Measurements from ENCODE around the gene HS3ST2.

Gene HS3ST2

DNA sequence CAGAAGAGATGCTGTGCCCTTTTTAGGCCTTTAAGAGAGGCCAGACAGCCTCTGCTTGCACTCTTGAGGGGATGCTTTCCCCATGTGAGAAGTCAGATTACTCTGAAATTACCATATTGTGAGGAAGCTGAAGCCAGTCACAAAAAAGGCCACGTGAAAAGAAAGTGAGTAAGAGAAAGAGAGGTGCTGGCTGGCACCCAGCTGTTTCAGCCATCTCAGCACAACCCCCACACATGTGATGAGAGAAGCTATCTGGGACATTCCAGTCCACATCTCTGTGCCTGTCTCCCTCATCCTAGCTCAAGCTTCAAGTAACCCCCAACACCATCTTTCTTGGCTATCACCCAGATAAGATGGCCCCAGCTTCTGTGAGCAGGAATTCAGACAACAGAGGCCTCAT is 131.4 kb downstream of the HS3ST2 start:
- Mint-ChIP-seq H3K4me1 (ENCODE audit: low read depth) (peaks cover 2% of the 10 kb centered on the region), H3K27me3 (ENCODE audit: low read depth) (peaks cover 28% of the 10 kb centered on the region), H3K9me3 (no peaks in the 10 kb centered on the region), H3K27ac (no peak overlapping the region), H3K36me3 (ENCODE audit: low read depth) (no peaks in the 10 kb centered on the region), H3K4me3 (no peak overlapping the region)

DNA sequence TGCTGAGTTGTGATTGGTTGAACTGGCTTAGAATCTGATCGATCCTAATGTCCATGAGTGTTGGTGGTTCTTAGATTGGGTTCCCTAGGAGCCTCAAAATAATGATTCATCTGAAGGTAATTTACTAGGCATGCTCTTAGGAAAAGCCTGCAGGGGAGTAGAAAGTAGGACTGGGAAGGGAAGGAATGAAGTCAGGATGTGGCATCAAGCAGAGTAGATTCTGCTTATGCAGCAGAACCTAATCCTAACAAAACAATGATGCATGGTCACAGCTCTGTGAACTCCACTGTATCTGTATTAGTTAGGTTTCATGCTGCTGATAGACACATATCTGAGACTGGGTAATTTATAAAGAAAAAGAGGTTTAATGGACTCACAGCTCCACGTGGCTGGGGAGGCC is 132.5 kb downstream of the HS3ST2 start:
- Mint-ChIP-seq H3K4me1 (ENCODE audit: low read depth) (peaks cover 2% of the 10 kb centered on the region), H3K27ac (no peak overlapping the region), H3K9me3 (no peaks in the 10 kb centered on the region), H3K27me3 (ENCODE audit: low read depth) (peaks cover 28% of the 10 kb centered on the region), H3K36me3 (ENCODE audit: low read depth) (no peaks in the 10 kb centered on the region), H3K4me3 (no peak overlapping the region)

DNA sequence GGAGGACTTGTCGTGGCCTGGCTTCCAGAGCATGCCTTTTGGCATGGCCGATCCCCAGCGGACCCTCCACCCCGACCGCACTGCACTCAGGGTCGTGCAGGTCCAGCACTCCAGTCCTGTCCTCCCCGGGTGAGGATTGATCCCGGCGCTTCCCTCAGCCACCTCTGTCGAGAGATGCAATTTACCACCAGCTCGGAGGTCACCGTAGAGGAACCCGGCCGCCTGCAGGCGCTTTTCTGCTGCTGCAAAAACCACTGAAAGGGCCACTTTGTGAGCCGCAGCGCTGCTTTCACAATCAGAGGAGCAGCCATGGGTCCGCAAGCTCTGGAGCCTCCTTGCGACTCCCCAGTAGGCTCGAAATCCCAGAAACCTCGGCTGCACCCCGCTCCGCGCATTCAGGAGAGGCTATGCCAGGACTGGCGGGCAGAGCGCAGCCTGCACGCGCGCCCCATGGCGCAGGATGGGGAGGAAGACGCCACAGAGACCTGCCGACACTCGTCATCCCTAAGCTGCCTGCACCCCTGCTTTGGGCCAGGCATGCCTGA is 134.2 kb downstream of the HS3ST2 start:
- Mint-ChIP-seq H3K36me3 (ENCODE audit: low read depth) (no peaks in the 10 kb centered on the region), H3K27me3 (ENCODE audit: low read depth) (peaks cover 28% of the 10 kb centered on the region), H3K9me3 (no peaks in the 10 kb centered on the region), H3K27ac (no peak overlapping the region), H3K4me3 (no peak overlapping the region), H3K4me1 (ENCODE audit: low read depth) (peaks cover 2% of the 10 kb centered on the region)

DNA sequence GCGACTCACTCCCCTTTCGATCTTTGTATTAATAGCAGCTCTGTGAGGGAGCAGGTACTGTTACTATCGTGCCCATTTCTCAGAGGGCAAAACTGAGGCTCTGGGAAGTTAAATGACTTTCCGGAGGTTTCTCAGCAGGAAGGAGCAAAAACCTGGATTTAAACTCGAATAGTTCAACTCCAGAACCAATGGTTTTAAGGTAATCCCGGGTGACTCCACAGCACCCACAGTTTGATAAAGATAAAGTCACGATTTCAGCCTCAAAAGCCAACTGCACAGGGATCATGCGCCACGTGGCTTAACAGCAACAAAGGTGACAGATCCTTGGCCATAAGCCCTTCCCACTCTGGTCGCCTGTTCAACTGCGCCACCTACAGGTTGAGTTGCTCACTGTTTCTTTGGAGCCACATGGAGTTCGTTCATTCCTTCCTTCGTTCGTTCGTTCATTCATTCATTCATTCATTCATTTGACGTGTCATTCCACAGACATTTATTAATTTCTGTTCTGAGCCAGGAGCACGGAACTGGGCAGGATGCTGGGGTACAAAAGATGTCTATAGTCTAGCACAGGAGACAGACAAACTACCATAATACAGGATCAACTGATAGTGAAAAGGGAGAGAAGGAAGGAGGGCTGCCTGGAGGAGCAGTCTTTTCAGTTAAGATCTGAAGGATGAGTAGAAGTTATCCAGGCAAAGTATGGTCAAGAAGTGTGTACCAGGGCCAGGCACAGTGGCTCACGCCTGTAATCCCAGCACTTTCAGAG is 134.8 kb downstream of the HS3ST2 start:
- Mint-ChIP-seq H3K36me3 (ENCODE audit: low read depth) (no peaks in the 10 kb centered on the region), H3K27ac (no peak overlapping the region), H3K4me3 (no peak overlapping the region), H3K27me3 (ENCODE audit: low read depth) (peaks cover 28% of the 10 kb centered on the region), H3K9me3 (no peaks in the 10 kb centered on the region), H3K4me1 (ENCODE audit: low read depth) (peaks cover 2% of the 10 kb centered on the region)

DNA sequence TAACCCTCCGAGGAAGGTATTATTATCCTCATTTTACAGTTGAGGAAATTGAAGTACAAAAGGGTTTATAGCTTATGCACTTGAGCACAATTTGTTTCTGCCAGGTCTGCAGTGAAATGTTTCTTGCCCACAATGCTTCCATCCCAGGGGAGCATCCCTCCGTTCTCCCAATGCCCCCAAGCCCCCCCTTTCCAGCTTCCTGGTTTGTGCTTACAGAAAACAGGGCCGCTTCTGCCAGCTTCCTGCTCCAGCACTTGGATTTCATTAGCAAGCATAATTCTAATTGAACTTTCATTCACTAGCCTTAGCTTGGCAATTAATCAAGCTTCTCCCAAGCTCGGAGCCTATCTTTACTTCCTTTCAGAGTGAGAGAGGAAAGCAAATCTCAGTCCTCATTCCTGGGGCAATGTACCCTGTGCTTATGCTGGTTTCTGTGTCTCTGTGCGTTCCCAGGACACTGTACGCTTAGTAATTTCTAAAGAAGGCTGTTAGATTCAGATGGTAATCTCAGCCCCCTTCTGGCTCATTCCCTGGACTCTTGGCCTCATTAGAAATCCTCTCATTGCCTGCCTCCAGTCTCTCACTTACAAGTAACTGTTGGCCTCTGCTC is 141.6 kb downstream of the HS3ST2 start:
- Mint-ChIP-seq H3K36me3 (ENCODE audit: low read depth) (no peaks in the 10 kb centered on the region), H3K27me3 (ENCODE audit: low read depth) (peaks cover 7% of the 10 kb centered on the region), H3K4me3 (no peak overlapping the region), H3K27ac (no peak overlapping the region), H3K4me1 (ENCODE audit: low read depth) (no peaks in the 10 kb centered on the region), H3K9me3 (no peaks in the 10 kb centered on the region)

DNA sequence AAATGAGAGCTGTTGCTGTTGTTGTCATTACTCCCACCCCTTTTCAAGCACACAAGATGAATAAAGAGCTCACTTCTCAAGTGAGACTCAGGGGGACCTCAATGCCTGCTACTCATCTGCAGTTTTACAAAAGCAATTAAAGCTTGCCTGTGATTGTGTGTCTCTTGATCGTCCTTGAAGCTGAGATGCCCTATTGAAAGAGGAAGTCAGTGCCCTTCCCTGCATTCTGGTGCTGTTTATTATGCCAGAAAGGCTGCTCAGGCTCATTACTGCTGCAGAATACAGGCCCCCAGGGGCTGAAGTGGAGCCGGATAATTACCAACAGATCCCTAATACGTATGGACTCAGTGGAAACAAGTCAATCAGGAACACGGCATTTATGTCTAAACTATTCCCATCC is 147.2 kb downstream of the HS3ST2 start:
- H3K27ac Mint-ChIP-seq = no peak overlapping the region
- no peaks in the 10 kb centered on the region for H3K36me3 Mint-ChIP-seq (ENCODE audit: low read depth)
- peaks cover 14% of the 10 kb centered on the region for H3K27me3 Mint-ChIP-seq (ENCODE audit: low read depth)
- no peak overlapping the region for H3K4me3 Mint-ChIP-seq
- H3K4me1 Mint-ChIP-seq (ENCODE audit: low read depth) = no peaks in the 10 kb centered on the region
- H3K9me3 Mint-ChIP-seq = no peaks in the 10 kb centered on the region

DNA sequence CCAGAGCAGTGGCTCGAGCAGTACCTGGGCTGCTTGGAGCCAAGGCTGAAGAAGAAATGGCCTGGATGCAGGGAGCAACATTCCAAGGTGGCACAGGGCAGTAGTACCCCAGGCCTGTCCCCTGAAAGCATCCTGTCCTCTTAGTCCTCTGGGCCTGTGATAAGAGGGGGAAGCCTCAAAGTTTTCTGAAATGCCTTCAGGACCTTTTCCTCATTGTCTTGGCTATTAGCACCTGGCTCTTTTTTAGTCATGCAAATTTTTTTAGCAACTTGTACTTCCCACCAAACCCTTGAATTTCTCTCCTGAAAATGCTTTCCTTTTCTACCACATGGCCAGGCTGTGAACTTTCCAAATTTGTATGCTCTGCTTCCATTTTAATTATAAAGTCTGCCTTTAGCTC is 148.9 kb downstream of the HS3ST2 start:
- H3K36me3 Mint-ChIP-seq (ENCODE audit: low read depth) = no peaks in the 10 kb centered on the region
- no peaks in the 10 kb centered on the region for H3K9me3 Mint-ChIP-seq
- no peaks in the 10 kb centered on the region for H3K4me1 Mint-ChIP-seq (ENCODE audit: low read depth)
- no peak overlapping the region for H3K4me3 Mint-ChIP-seq
- H3K27me3 Mint-ChIP-seq (ENCODE audit: low read depth) = peaks cover 14% of the 10 kb centered on the region
- H3K27ac Mint-ChIP-seq = no peak overlapping the region

All from T-helper 1 cell treated with Interleukin-12 subunit alpha and Interleukin-12 subunit beta and Interleukin-4 antibody, amounts not matched to agents 30 μg/mL and 1 μg/mL, for 36 hours (primary cell).